ENCODE measurements around the gene CCR4. TPM values are rescaled to one million over a fixed set of nuclear protein-coding genes. Genes with fewer than 3 reads are reported as not detected.
A peak's percentile ranks its signal among the peaks of the same experiment; 100 is the strongest.
"Not testable (repeated sequence)": the region's sequence is repeated elsewhere in the genome, so short reads cannot be mapped to it uniquely, and the experiment has no call there.

The CCR4 gene
- polyA plus RNA-seq, 2 of the 4 experiments (the other 2 are of a cell fraction), result not detected

GRCh38 chr3:32945136-32945535 lies 6.3 kb upstream of the CCR4 start:
- whole genome bisulfite sequencing (ENCODE audit: missing lambda C conversion rate), result 41% methylated on average over 3 of the region's 3 CpGs
- FAIRE-seq, result no peak
- TF ChIP-seq FOSL2 (IDR thresholded peaks at IDR 0.05), result no peak
- TF ChIP-seq FOSL2 (CRISPR knock-in tag; IDR thresholded peaks at IDR 0.05), result peak; percentile 28; the same call in 1 of the 2 replicates
- no peak for TF ChIP-seq HMGXB4 (CRISPR knock-in tag; IDR thresholded peaks at IDR 0.05; ENCODE audit: borderline replicate concordance)
- no peak for DNase-seq (ENCODE audit: low read depth in 1 of 2, low spot score in 1 of 2)
- no peak overlapping the region for H3K4me2 ChIP-seq
- no peaks in the 10 kb centered on the region for H3K9me3 ChIP-seq
- ChIA-PET CTCF (no interaction called here), POLR2A (no interaction called here)
- no peak overlapping the region for H3K4me3 ChIP-seq
- ATAC-seq, result peak; percentile 16 to 21; a peak in 3 of 6 replicates
- H3K27ac ChIP-seq, result no peak overlapping the region
- H3K4me1 ChIP-seq, result no peaks in the 10 kb centered on the region

GRCh38 chr3:32945598-32945997 lies 5.8 kb upstream of the CCR4 start:
- FAIRE-seq; DNase-seq (ENCODE audit: low read depth in 1 of 2, low spot score in 1 of 2); ATAC-seq; H3K4me2 ChIP-seq; H3K9me3 ChIP-seq; H3K27ac ChIP-seq; H3K4me3 ChIP-seq; POLR2A ChIA-PET; H3K4me1 ChIP-seq; CTCF ChIA-PET: not testable (repeated sequence)
- WGBS (ENCODE audit: missing lambda C conversion rate), result 86% methylated on average over 12 of the region's 12 CpGs

GRCh38 chr3:32946973-32947788 lies 4.3 kb upstream of the CCR4 start:
- no peak overlapping the region for H3K4me3 ChIP-seq
- H3K4me2 ChIP-seq, result no peak overlapping the region
- no peaks in the 10 kb centered on the region for H3K4me1 ChIP-seq
- WGBS (ENCODE audit: missing lambda C conversion rate), result 61% methylated on average over 5 of the region's 5 CpGs
- DNase-seq (ENCODE audit: low read depth in 1 of 2, low spot score in 1 of 2) (no peak), FAIRE-seq (no peak), ATAC-seq (peak in 1 of 2 experiments; percentile 59; a peak in 3 of 6 replicates)
- no peak for TF ChIP-seq RNF2 (IDR thresholded peaks at IDR 0.05; ENCODE audit: borderline replicate concordance, low read depth)
- no peak for TF ChIP-seq HDAC2 (IDR thresholded peaks at IDR 0.05)
- no peak for TF ChIP-seq ZNF302 (CRISPR knock-in tag; IDR thresholded peaks at IDR 0.05)
- no peak for TF ChIP-seq JUN (IDR thresholded peaks at IDR 0.05)
- no peak for TF ChIP-seq MAX (IDR thresholded peaks at IDR 0.05)
- no peak for TF ChIP-seq KDM1A (IDR thresholded peaks at IDR 0.05; ENCODE audit: low read depth)
- no peak for TF ChIP-seq KDM5A (IDR thresholded peaks at IDR 0.05)
- TF ChIP-seq BCL3 (IDR thresholded peaks at IDR 0.05), result no peak
- TF ChIP-seq BHLHE40 (IDR thresholded peaks at IDR 0.05; ENCODE audit: low read depth, low read length), result no peak
- TF ChIP-seq CBX8 (IDR thresholded peaks at IDR 0.05), result no peak
- no peak for TF ChIP-seq HOXB5 (CRISPR knock-in tag; IDR thresholded peaks at IDR 0.05)
- TF ChIP-seq NPAS2 (CRISPR knock-in tag; IDR thresholded peaks at IDR 0.05; ENCODE audit: borderline replicate concordance), result no peak
- TF ChIP-seq NFE2L2 (conservative IDR thresholded peaks at IDR 0.05; ENCODE audit: low read length), result no peak
- no peak for TF ChIP-seq CHD4 (IDR thresholded peaks at IDR 0.05; ENCODE audit: borderline replicate concordance)
- TF ChIP-seq SREBF2 (IDR thresholded peaks at IDR 0.05), result no peak
- no peak for TF ChIP-seq TP53 (CRISPR knock-in tag; IDR thresholded peaks at IDR 0.05)
- CTCF ChIA-PET, result interaction anchor here (0.5 to 6.4 kb wide), 29 partner anchors 9 to 844 kb away, joined by 3 to 53 read pairs (median 3); partner anchors contain the start of gene CRTAP
- no peak overlapping the region for H3K27ac ChIP-seq
- no peaks in the 10 kb centered on the region for H3K9me3 ChIP-seq
- POLR2A ChIA-PET, result no interaction called here
